Measurements from ENCODE around the gene GRK3. TPM values are rescaled to one million over a fixed set of nuclear protein-coding genes. Genes with fewer than 3 reads are reported as not detected.

GRK3 gene
- total and polyA plus RNA-seq, 2 of the 4 experiments (the other 2 are of a cell fraction), result 0.58 to 1.6 TPM

DNA sequence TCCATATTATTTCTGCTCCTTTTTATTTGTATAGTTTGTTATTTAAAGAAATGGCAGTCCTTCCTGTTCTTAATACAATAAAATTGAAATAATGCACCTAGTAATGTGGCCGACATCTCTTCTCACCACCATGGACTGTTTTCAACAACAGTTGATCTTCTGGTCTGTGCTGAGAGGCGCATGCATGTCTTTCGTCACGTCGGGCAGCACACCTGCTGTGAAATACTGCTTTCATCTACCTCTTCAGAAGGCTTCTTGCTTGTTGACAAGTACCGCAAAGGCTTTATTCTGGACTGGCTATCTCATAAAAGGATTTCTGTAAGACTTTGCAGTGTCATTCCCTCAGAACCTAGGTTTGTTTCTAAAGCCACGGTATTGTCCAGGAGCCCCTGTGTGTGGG lies 163.6 kb downstream of the GRK3 start:
- H3K9me3 ChIP-seq (ENCODE audit: control insufficient read depth, insufficient read depth, low read length), result no peaks in the 10 kb centered on the region
- H2BK15ac ChIP-seq (ENCODE audit: low read depth, low read length), result no peak overlapping the region
- no peaks in the 10 kb centered on the region for H3K9me1 ChIP-seq (ENCODE audit: insufficient read depth, low read length)
- H4K20me1 ChIP-seq (ENCODE audit: insufficient read depth, low read length), result no peaks in the 10 kb centered on the region
- no peaks in the 10 kb centered on the region for H3K27me3 ChIP-seq (ENCODE audit: control insufficient read depth, insufficient read depth, low read length)
- no peak overlapping the region for H3K56ac ChIP-seq (ENCODE audit: extremely low read depth, insufficient read depth, low read length)
- H2BK5ac ChIP-seq (ENCODE audit: low read depth, low read length, poor library complexity, severe bottlenecking), result no peak overlapping the region
- H2AFZ ChIP-seq (replicated peaks; ENCODE audit: low read length, poor library complexity), result no peak overlapping the region
- H3K4ac ChIP-seq (ENCODE audit: low read depth, low read length), result no peak overlapping the region
- ATAC-seq (ENCODE audit: low read depth) (no peak), DNase-seq (no peak)
- no peak overlapping the region for H3K14ac ChIP-seq (replicated peaks; ENCODE audit: low read depth, low read length)
- BruUV-seq (replicated peaks), result no TSS peak
- H2BK20ac ChIP-seq (ENCODE audit: low read depth, low read length), result no peak overlapping the region
- ChIA-PET POLR2A (ENCODE audit: unreplicated experiment) (no interaction called here), CTCF (no interaction called here)
- 78% methylated on average over 4 of the region's 7 CpGs; no CpG with 5 or more reads in 1 of the 2 experiments for WGBS, 2 experiments (ENCODE audit: extremely low coverage in 2 of 2, insufficient read length in 1 of 2)
- no peak overlapping the region for H3K9ac ChIP-seq (ENCODE audit: low read depth, low read length)
- H2AK9ac ChIP-seq (replicated peaks; ENCODE audit: low read depth, low read length, poor library complexity), result no peak overlapping the region
- H3K18ac ChIP-seq (ENCODE audit: low read depth, low read length), result no peak overlapping the region
- intact Hi-C loops (cut with micrococcal nuclease) (no loop called here), in situ Hi-C loops (cut with MboI; ENCODE audit: low sequenced_read_pairs) (no loop called here), dilution Hi-C loops (cut with HindIII; ENCODE audit: low sequenced_read_pairs, unreplicated experiment) (no loop called here)
- H4K5ac ChIP-seq (ENCODE audit: low read depth, low read length), result no peak overlapping the region
- TF ChIP-seq FOS (IDR thresholded peaks at IDR 0.05; ENCODE audit: low read depth, low read length), result no peak
- no peak overlapping the region for H4K91ac ChIP-seq (ENCODE audit: insufficient read depth, low read depth, low read length)
- H3K4me1 ChIP-seq (ENCODE audit: control insufficient read depth, insufficient read depth, low read length), result no peaks in the 10 kb centered on the region
- H3K79me1 ChIP-seq (ENCODE audit: low read depth in 1 of 2, low read length in 2 of 2), result no peaks in the 10 kb centered on the region
- H2BK120ac ChIP-seq (ENCODE audit: low read depth, low read length), result no peak overlapping the region
- H3K4me3 ChIP-seq (ENCODE audit: insufficient read depth, low read depth, low read length), result no peak overlapping the region
- H2AK5ac ChIP-seq (ENCODE audit: low read depth, low read length), result no peak overlapping the region
- no peak overlapping the region for H3K4me2 ChIP-seq (ENCODE audit: low read depth, low read length)
- no peaks in the 10 kb centered on the region for H3K36me3 ChIP-seq (ENCODE audit: control insufficient read depth, insufficient read depth, low read length)
- H3K27ac ChIP-seq (ENCODE audit: insufficient read depth, low read length), result no peak overlapping the region
- no peak overlapping the region for H3K23ac ChIP-seq (ENCODE audit: low read depth, low read length)
- H4K8ac ChIP-seq (ENCODE audit: low read depth in 2 of 2, low read length in 2 of 2), result no peak overlapping the region

Data from IMR-90 (cell line).